ENCODE data around the gene VRK1. TPM values are rescaled to one million over a fixed set of nuclear protein-coding genes. Genes with fewer than 3 reads are reported as not detected.

The VRK1 gene
- total and polyA plus RNA-seq, 4 donors = 1.8 to 50.4 (median 3.3) TPM

DNA sequence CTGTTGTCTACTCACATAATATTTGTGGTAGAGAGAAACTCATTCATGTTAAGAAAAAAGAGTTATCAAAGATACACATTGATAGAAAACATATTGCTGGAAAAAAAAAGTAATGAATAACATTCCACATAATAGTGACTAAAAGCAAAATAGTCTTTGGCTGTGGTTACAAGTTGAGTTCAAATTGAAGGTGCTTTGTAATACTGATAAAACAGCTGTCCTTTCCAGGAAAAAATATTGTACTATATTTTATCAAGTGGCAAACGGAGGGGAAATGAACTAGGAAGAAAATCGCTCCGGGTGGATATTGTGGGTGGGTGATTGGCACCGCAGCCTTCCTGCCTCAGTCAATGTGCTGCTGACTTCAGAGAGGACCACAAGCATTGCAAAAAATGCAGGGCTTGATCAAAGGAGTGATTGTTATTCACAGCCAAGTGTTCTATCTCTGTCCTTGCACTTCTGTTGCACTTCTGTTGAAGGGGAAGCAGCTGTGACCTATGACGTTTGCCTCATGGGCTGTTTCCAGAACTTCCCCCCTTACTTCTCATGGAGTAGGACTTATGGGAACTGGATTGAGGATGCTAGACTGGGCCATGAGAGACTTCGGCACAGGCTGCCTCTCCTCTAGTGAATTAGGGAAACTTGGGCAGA lies 114.4 kb downstream of the VRK1 start:
- no peak overlapping the region for H3K4me3 ChIP-seq (ENCODE audit: low read depth in 1 of 3, low read length in 3 of 3)
- no peaks in the 10 kb centered on the region for H3K36me3 ChIP-seq (ENCODE audit: control insufficient read depth in 4 of 4, insufficient read depth in 3 of 4, low read depth in 1 of 4, low read length in 3 of 4)
- DNase-seq (ENCODE audit: low spot score) = no peak
- TF ChIP-seq, protein P1, sequence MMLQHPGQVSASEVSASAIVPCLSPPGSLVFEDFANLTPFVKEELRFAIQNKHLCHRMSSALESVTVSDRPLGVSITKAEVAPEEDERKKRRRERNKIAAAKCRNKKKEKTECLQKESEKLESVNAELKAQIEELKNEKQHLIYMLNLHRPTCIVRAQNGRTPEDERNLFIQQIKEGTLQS (IDR thresholded peaks at IDR 0.05) = no peak
- TF ChIP-seq NR2F2 (IDR thresholded peaks at IDR 0.05) (no peak), TAF1 (conservative IDR thresholded peaks at IDR 0.05) (no peak), HNF4G (IDR thresholded peaks at IDR 0.05) (no peak), HNF4A (conservative IDR thresholded peaks at IDR 0.05) (no peak)
- TF ChIP-seq, protein P2, sequence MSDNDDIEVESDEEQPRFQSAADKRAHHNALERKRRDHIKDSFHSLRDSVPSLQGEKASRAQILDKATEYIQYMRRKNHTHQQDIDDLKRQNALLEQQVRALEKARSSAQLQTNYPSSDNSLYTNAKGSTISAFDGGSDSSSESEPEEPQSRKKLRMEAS (IDR thresholded peaks at IDR 0.05) = no peak
- no peaks in the 10 kb centered on the region for H3K4me1 ChIP-seq (ENCODE audit: control insufficient read depth in 4 of 4, insufficient read depth in 4 of 4, low read length in 3 of 4)
- H3K9ac ChIP-seq (ENCODE audit: low read depth in 1 of 2, low read length in 2 of 2) = no peak overlapping the region
- 72% methylated on average over 6 of the region's 6 CpGs for whole genome bisulfite sequencing
- no peaks in the 10 kb centered on the region for H3K27me3 ChIP-seq (ENCODE audit: control insufficient read depth in 4 of 4, insufficient read depth in 4 of 4, low read length in 3 of 4)
- peaks cover 2 to 10% (median 7%) of the 10 kb centered on the region in 4 donors for H3K9me3 ChIP-seq (ENCODE audit: control insufficient read depth in 4 of 4, low read length in 3 of 4)
- no peak overlapping the region for H3K27ac ChIP-seq (ENCODE audit: low read depth in 1 of 2, low read length in 2 of 2)

DNA sequence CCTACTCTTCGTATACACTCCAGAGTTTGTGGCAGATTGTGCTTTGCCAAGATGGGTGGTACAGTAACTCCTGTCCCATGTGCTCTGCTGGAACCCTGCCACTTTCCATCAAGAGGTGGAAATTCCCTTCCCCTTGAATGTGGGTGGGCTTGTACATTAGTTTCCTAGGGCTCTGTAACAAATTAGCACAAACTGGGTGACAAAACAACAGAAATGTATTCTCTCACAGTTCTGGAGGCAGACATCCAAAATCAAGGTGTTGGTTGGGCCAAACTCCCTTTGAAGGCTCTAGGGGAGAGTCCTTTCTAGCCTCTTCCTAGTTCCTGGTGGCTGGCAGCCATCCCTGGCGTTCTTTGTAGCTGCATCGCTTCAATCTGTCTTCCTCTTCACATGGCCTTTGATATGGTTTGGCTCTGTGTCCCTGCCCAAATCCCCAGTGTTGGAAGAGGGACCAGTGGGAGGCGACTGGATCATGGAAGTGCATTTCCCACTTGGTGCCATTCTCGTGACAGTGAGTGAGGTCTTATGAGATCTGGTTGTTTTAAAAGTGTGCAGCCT lies 117.5 kb downstream of the VRK1 start:
- WGBS = 90% methylated on average over 5 of the region's 5 CpGs
- Histone ChIP-seq H3K27me3 (ENCODE audit: control insufficient read depth in 4 of 4, insufficient read depth in 4 of 4, low read length in 3 of 4) (no peaks in the 10 kb centered on the region), H3K4me1 (ENCODE audit: control insufficient read depth in 4 of 4, insufficient read depth in 4 of 4, low read length in 3 of 4) (no peaks in the 10 kb centered on the region), H3K27ac (ENCODE audit: low read depth in 1 of 2, low read length in 2 of 2) (no peak overlapping the region), H3K9me3 (ENCODE audit: control insufficient read depth in 4 of 4, low read length in 3 of 4) (peaks cover 0 to 7% (median 3%) of the 10 kb centered on the region in 4 donors), H3K4me3 (ENCODE audit: low read depth in 1 of 3, low read length in 3 of 3) (no peak overlapping the region), H3K9ac (ENCODE audit: low read depth in 1 of 2, low read length in 2 of 2) (no peak overlapping the region), H3K36me3 (ENCODE audit: control insufficient read depth in 4 of 4, insufficient read depth in 3 of 4, low read depth in 1 of 4, low read length in 3 of 4) (no peaks in the 10 kb centered on the region)
- TF ChIP-seq EGR1 (IDR thresholded peaks at IDR 0.05; ENCODE audit: low read depth in 2 of 2) = no peak
- TF ChIP-seq, protein P3, sequence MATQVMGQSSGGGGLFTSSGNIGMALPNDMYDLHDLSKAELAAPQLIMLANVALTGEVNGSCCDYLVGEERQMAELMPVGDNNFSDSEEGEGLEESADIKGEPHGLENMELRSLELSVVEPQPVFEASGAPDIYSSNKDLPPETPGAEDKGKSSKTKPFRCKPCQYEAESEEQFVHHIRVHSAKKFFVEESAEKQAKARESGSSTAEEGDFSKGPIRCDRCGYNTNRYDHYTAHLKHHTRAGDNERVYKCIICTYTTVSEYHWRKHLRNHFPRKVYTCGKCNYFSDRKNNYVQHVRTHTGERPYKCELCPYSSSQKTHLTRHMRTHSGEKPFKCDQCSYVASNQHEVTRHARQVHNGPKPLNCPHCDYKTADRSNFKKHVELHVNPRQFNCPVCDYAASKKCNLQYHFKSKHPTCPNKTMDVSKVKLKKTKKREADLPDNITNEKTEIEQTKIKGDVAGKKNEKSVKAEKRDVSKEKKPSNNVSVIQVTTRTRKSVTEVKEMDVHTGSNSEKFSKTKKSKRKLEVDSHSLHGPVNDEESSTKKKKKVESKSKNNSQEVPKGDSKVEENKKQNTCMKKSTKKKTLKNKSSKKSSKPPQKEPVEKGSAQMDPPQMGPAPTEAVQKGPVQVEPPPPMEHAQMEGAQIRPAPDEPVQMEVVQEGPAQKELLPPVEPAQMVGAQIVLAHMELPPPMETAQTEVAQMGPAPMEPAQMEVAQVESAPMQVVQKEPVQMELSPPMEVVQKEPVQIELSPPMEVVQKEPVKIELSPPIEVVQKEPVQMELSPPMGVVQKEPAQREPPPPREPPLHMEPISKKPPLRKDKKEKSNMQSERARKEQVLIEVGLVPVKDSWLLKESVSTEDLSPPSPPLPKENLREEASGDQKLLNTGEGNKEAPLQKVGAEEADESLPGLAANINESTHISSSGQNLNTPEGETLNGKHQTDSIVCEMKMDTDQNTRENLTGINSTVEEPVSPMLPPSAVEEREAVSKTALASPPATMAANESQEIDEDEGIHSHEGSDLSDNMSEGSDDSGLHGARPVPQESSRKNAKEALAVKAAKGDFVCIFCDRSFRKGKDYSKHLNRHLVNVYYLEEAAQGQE (IDR thresholded peaks at IDR 0.05) = no peak
- no peak for TF ChIP-seq TAF1 (conservative IDR thresholded peaks at IDR 0.05)
- no peak for TF ChIP-seq RAD21 (IDR thresholded peaks at IDR 0.05)
- TF ChIP-seq, protein P4, sequence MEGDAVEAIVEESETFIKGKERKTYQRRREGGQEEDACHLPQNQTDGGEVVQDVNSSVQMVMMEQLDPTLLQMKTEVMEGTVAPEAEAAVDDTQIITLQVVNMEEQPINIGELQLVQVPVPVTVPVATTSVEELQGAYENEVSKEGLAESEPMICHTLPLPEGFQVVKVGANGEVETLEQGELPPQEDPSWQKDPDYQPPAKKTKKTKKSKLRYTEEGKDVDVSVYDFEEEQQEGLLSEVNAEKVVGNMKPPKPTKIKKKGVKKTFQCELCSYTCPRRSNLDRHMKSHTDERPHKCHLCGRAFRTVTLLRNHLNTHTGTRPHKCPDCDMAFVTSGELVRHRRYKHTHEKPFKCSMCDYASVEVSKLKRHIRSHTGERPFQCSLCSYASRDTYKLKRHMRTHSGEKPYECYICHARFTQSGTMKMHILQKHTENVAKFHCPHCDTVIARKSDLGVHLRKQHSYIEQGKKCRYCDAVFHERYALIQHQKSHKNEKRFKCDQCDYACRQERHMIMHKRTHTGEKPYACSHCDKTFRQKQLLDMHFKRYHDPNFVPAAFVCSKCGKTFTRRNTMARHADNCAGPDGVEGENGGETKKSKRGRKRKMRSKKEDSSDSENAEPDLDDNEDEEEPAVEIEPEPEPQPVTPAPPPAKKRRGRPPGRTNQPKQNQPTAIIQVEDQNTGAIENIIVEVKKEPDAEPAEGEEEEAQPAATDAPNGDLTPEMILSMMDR (IDR thresholded peaks at IDR 0.05; ENCODE audit: low read depth, low read length, missing input control) = no peak
- no peak for TF ChIP-seq RXRA (IDR thresholded peaks at IDR 0.05)
- TF ChIP-seq HNF4A (conservative IDR thresholded peaks at IDR 0.05) = no peak
- no peak for TF ChIP-seq GABPA (IDR thresholded peaks at IDR 0.05 in 1 of 2, conservative IDR thresholded peaks at IDR 0.05 in 1 of 2)
- TF ChIP-seq HNF4G (IDR thresholded peaks at IDR 0.05) = no peak
- no peak for TF ChIP-seq YY1 (IDR thresholded peaks at IDR 0.05)
- TF ChIP-seq NR2F2 (IDR thresholded peaks at IDR 0.05) = no peak
- TF ChIP-seq, protein P2 (IDR thresholded peaks at IDR 0.05) = no peak
- TF ChIP-seq, protein P1 (IDR thresholded peaks at IDR 0.05) = no peak
- no peak for DNase-seq (ENCODE audit: low spot score)

Data from liver (tissue), 9 donors.